Fibroblast of lung (primary cell): ENCODE measurements around the gene GNGT1.

ENCODE experiments used
- CTCF ChIP-seq, 2 donors: IDR thresholded peaks in 1 of 2; conservative IDR thresholded peaks in 1 of 2; 1 replicate in 1 of 2; 2 replicates in 1 of 2; pipeline ENCODE4 v1.5.1; 2011 to 2012; ENCODE audit warnings: low read length in 2 of 2, control low read depth in 1 of 2, inconsistent platforms in 1 of 2, low read depth in 1 of 2, mild to moderate bottlenecking in 1 of 2
- EZH2 ChIP-seq: IDR thresholded peaks from 2 replicates; pipeline ENCODE4 v1.5.1; 2012; ENCODE audit warnings: low read length, control low read depth, mild to moderate bottlenecking; ENCODE audit errors: missing control alignments

- TF ChIP-seq CTCF (conservative IDR thresholded peaks at IDR 0.05 in 1 of 2, IDR thresholded peaks at IDR 0.05 in 1 of 2; ENCODE audit: low read depth in 1 of 2, low read length in 2 of 2) (no peak), EZH2 (no peak)
These were observed 26.8 kb downstream of the GNGT1 start for GRCh38 chr7:93933156-93933555.
